ENCODE data around the gene DAB1.

The DAB1 gene

GRCh38 chr1:57122031-57122430 is 301.8 kb downstream of the DAB1 start:
- H3K4me2 ChIP-seq (ENCODE audit: low read depth, low read length, poor library complexity, severe bottlenecking): no peak overlapping the region
- H3K9ac ChIP-seq (ENCODE audit: low read length): no peak overlapping the region
- no peaks in the 10 kb centered on the region for H3K9me3 ChIP-seq (ENCODE audit: insufficient read depth, low read length)
- no peaks in the 10 kb centered on the region for H4K20me1 ChIP-seq (ENCODE audit: low read depth, low read length)
- H3F3A ChIP-seq (ENCODE audit: insufficient read depth): no peaks in the 10 kb centered on the region
- no peak overlapping the region for H3K4me3 ChIP-seq (ENCODE audit: insufficient read depth, low read length, poor library complexity, severe bottlenecking)
- no peak for TF ChIP-seq EZH2phosphoT487 (conservative IDR thresholded peaks at IDR 0.05; ENCODE audit: low read length)
- no peak for TF ChIP-seq CTCF (IDR thresholded peaks at IDR 0.05; ENCODE audit: insufficient read depth, low read length, poor library complexity, severe bottlenecking)
- H3K27me3 ChIP-seq (ENCODE audit: low read length): no peaks in the 10 kb centered on the region
- H3K36me3 ChIP-seq (ENCODE audit: low read length): no peaks in the 10 kb centered on the region
- no peaks in the 10 kb centered on the region for H3K9me2 ChIP-seq (replicated peaks; ENCODE audit: insufficient read depth, low read length)
- H3K27ac ChIP-seq (ENCODE audit: low read depth, low read length): no peak overlapping the region
- H3K79me2 ChIP-seq (ENCODE audit: insufficient read depth, low read length): no peaks in the 10 kb centered on the region
- no peak overlapping the region for H2AFZ ChIP-seq (ENCODE audit: low read depth, low read length, severe bottlenecking)

GRCh38 chr1:57118948-57119603 is 304.8 kb downstream of the DAB1 start:
- Histone ChIP-seq H3K27me3 (ENCODE audit: low read length) (no peaks in the 10 kb centered on the region), H3K27ac (ENCODE audit: low read depth, low read length) (no peak overlapping the region), H3K4me3 (ENCODE audit: insufficient read depth, low read length, poor library complexity, severe bottlenecking) (no peak overlapping the region), H3K36me3 (ENCODE audit: low read length) (no peaks in the 10 kb centered on the region), H3K79me2 (ENCODE audit: insufficient read depth, low read length) (no peaks in the 10 kb centered on the region), H3K9ac (ENCODE audit: low read length) (no peak overlapping the region), H3K9me2 (replicated peaks; ENCODE audit: insufficient read depth, low read length) (no peaks in the 10 kb centered on the region), H3K4me2 (ENCODE audit: low read depth, low read length, poor library complexity, severe bottlenecking) (no peak overlapping the region), H2AFZ (ENCODE audit: low read depth, low read length, severe bottlenecking) (no peak overlapping the region), H3F3A (ENCODE audit: insufficient read depth) (no peaks in the 10 kb centered on the region), H3K9me3 (ENCODE audit: insufficient read depth, low read length) (no peaks in the 10 kb centered on the region), H4K20me1 (ENCODE audit: low read depth, low read length) (no peaks in the 10 kb centered on the region)
- TF ChIP-seq EZH2phosphoT487 (conservative IDR thresholded peaks at IDR 0.05; ENCODE audit: low read length) (no peak), CTCF (IDR thresholded peaks at IDR 0.05; ENCODE audit: insufficient read depth, low read length, poor library complexity, severe bottlenecking) (no peak)

- H3K9me2 ChIP-seq (replicated peaks; ENCODE audit: insufficient read depth, low read length): no peaks in the 10 kb centered on the region
- H4K20me1 ChIP-seq (ENCODE audit: low read depth, low read length): no peaks in the 10 kb centered on the region
- H3F3A ChIP-seq (ENCODE audit: insufficient read depth): no peaks in the 10 kb centered on the region
- H3K27ac ChIP-seq (ENCODE audit: low read depth, low read length): no peak overlapping the region
- no peaks in the 10 kb centered on the region for H3K36me3 ChIP-seq (ENCODE audit: low read length)
- no peak overlapping the region for H3K9ac ChIP-seq (ENCODE audit: low read length)
- no peak overlapping the region for H3K4me2 ChIP-seq (ENCODE audit: low read depth, low read length, poor library complexity, severe bottlenecking)
- no peak overlapping the region for H3K4me3 ChIP-seq (ENCODE audit: insufficient read depth, low read length, poor library complexity, severe bottlenecking)
- no peak for TF ChIP-seq EZH2phosphoT487 (conservative IDR thresholded peaks at IDR 0.05; ENCODE audit: low read length)
- no peak for TF ChIP-seq CTCF (IDR thresholded peaks at IDR 0.05; ENCODE audit: insufficient read depth, low read length, poor library complexity, severe bottlenecking)
- H3K9me3 ChIP-seq (ENCODE audit: insufficient read depth, low read length): no peaks in the 10 kb centered on the region
- H3K79me2 ChIP-seq (ENCODE audit: insufficient read depth, low read length): no peaks in the 10 kb centered on the region
- no peaks in the 10 kb centered on the region for H3K27me3 ChIP-seq (ENCODE audit: low read length)
- H2AFZ ChIP-seq (ENCODE audit: low read depth, low read length, severe bottlenecking): no peak overlapping the region
Measured at GRCh38 chr1:57117753-57118152, 306.1 kb downstream of the DAB1 start.
